ENCODE data around the gene CCNE1.
"Not testable (repeated sequence)": the region's sequence is repeated elsewhere in the genome, so short reads cannot be mapped to it uniquely, and the experiment has no call there.

The CCNE1 gene

GRCh38 chr19:29798774-29799497, 12.9 kb upstream of the CCNE1 start:
- Histone ChIP-seq H3K9me3 (ENCODE audit: severe bottlenecking) (no peaks in the 10 kb centered on the region), H3K4me3 (ENCODE audit: low read depth, low read length) (no peak overlapping the region), H3K27me3 (ENCODE audit: insufficient read depth, low read depth, severe bottlenecking) (no peaks in the 10 kb centered on the region), H3K27ac (no peak overlapping the region), H3K36me3 (no peaks in the 10 kb centered on the region)
- TF ChIP-seq CTCF (IDR thresholded peaks at IDR 0.05; ENCODE audit: low read depth, low read length): no peak
- no peak for DNase-seq

GRCh38 chr19:29800100-29800825, 11.5 kb upstream of the CCNE1 start:
- Histone ChIP-seq H3K27me3 (ENCODE audit: insufficient read depth, low read depth, severe bottlenecking) (no peaks in the 10 kb centered on the region), H3K27ac (no peak overlapping the region), H3K4me3 (ENCODE audit: low read depth, low read length) (no peak overlapping the region), H3K36me3 (no peaks in the 10 kb centered on the region), H3K9me3 (ENCODE audit: severe bottlenecking) (no peaks in the 10 kb centered on the region)
- no peak for DNase-seq
- no peak for TF ChIP-seq CTCF (IDR thresholded peaks at IDR 0.05; ENCODE audit: low read depth, low read length)

- H3K27me3 ChIP-seq (ENCODE audit: insufficient read depth, low read depth, severe bottlenecking); H3K36me3 ChIP-seq; H3K4me3 ChIP-seq (ENCODE audit: low read depth, low read length); H3K9me3 ChIP-seq (ENCODE audit: severe bottlenecking): not testable (repeated sequence)
- H3K27ac ChIP-seq: peak overlapping the region; percentile 43; the same call in 1 of the 2 replicates
- DNase-seq: peak; percentile 60
Measured at GRCh38 chr19:29803951-29804350, 7.8 kb upstream of the CCNE1 start.

- no peak for TF ChIP-seq CTCF (IDR thresholded peaks at IDR 0.05; ENCODE audit: low read depth, low read length)
- H3K9me3 ChIP-seq (ENCODE audit: severe bottlenecking): no peaks in the 10 kb centered on the region
- DNase-seq: no peak
- 0 out of 2 replicates have a peak overlapping the region, but pooled peaks have one; percentile 43 for H3K27ac ChIP-seq
- H3K27me3 ChIP-seq (ENCODE audit: insufficient read depth, low read depth, severe bottlenecking): no peaks in the 10 kb centered on the region
- no peak overlapping the region for H3K4me3 ChIP-seq (ENCODE audit: low read depth, low read length)
- no peaks in the 10 kb centered on the region for H3K36me3 ChIP-seq
Measured at GRCh38 chr19:29804493-29804892, 7.3 kb upstream of the CCNE1 start.

GRCh38 chr19:29805031-29805965, 6.5 kb upstream of the CCNE1 start:
- Histone ChIP-seq H3K36me3 (no peaks in the 10 kb centered on the region), H3K4me3 (ENCODE audit: low read depth, low read length) (no peak overlapping the region), H3K27ac (no peak overlapping the region), H3K27me3 (ENCODE audit: insufficient read depth, low read depth, severe bottlenecking) (no peaks in the 10 kb centered on the region), H3K9me3 (ENCODE audit: severe bottlenecking) (no peaks in the 10 kb centered on the region)
- no peak for DNase-seq
- TF ChIP-seq CTCF (IDR thresholded peaks at IDR 0.05; ENCODE audit: low read depth, low read length): no peak

Data from WERI-Rb-1 (cell line).